Loucy (cell line): Measurements from ENCODE around the gene STRADA.

Source experiments
- EZH2phosphoT487 ChIP-seq: fragments of 200-600 bp; IDR thresholded peaks from 2 replicates; pipeline ENCODE4 v1.6.1; 2018; ENCODE audit warnings: antibody characterized with exemption, mild to moderate bottlenecking, moderate library complexity, borderline replicate concordance
- TF ChIP-seq, protein P1 (sequence below): fragments of 200-600 bp; sonication (generic); conservative IDR thresholded peaks from 2 replicates; pipeline ENCODE4 v1.5.1; 2014; ENCODE audit warnings: mild to moderate bottlenecking, antibody characterized with exemption, low read length

DNA sequence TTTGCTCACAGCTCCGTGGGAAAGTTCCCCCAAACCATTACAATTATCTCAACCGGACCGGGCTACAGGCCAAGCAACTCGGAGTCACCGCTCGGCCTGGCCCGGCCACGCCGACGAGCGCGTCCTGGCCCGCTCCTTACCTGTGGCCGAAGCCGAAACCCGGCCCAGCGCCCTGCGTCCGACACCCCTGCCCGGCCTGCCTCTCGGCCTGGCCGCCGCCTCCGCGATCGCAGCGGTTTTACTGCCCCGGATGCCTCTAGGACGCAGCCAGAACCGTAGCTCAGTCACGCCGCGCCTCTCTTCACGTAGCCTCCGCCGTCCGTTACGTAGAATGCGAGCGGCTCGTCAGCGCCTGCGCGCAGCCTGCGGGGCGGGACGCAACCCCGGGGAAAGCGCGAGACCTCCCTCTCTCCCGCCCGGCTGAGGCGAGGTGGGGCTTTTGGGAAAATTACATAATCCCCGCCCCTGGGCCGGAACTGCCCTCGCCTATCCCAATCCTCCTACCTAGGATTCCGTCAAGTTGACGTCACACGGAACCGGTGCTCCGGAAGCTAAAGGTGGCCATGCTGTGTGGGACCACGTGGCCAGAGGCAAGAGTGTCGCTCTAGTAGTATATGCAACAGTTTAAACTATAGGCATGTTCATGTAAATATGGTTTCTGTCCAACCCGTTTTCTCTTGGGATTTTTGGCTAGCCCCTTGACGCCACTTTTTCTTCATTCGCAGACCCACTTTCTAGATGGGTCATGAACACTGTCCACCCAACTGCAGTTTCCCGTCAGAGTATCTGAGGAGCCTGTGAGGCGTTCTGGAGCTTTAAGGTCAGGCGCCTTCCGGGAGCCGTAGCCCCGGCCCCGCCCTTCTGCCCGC, 31.9 kb upstream of the STRADA start, which contains the start of gene CCDC47:
- TF ChIP-seq, protein P1, sequence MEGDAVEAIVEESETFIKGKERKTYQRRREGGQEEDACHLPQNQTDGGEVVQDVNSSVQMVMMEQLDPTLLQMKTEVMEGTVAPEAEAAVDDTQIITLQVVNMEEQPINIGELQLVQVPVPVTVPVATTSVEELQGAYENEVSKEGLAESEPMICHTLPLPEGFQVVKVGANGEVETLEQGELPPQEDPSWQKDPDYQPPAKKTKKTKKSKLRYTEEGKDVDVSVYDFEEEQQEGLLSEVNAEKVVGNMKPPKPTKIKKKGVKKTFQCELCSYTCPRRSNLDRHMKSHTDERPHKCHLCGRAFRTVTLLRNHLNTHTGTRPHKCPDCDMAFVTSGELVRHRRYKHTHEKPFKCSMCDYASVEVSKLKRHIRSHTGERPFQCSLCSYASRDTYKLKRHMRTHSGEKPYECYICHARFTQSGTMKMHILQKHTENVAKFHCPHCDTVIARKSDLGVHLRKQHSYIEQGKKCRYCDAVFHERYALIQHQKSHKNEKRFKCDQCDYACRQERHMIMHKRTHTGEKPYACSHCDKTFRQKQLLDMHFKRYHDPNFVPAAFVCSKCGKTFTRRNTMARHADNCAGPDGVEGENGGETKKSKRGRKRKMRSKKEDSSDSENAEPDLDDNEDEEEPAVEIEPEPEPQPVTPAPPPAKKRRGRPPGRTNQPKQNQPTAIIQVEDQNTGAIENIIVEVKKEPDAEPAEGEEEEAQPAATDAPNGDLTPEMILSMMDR: no peak
- TF ChIP-seq EZH2phosphoT487: no peak
